ENCODE data around the gene PABPN1. TPM values are rescaled to one million over a fixed set of nuclear protein-coding genes. Genes with fewer than 3 reads are reported as not detected.

The PABPN1 gene
- total and polyA plus RNA-seq, 2 of the 13 experiments (the other 11 are each of a cell fraction or from before 2014, with no cell fraction given): 233 to 524 TPM

DNA sequence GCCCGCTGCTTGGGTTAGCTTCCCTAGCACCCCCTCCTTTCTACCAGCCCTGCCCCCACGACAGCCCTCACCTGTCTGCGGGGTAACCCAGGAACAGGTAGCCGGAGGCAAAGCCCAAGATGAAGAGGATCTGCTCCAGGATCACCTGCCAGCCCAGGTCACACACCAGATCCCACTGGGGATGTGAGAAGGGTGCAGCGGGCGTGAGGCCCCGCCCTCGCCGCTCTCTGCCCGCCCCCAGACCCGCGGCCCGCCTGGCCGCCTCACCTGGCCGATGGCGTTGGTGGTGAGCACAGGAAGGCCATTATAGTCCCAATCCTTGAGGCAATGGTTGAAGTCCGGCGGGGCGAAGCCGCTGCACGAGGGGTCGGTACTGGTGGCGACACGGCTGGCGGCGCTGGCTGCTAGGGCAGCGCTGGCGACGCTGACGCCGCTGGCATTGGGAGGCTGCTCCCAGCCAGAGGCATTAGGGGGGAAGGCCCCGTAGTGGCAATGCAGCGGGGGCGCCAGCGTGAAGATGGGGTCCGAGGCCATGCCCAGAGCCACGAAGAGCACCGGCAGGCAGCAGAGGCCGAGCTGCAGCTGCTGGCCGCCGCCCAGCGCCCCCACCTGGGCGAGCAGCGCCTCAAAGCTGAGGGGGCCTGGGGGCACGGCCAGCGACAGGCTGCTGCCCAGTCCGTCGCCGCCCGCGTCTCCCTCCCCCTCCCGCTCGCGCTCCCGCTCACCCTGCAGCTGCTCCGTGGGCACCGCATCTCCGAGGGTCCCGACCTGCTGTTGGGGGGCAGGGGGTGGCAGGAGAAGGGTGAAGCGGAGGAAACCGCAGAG is 30.6 kb downstream of the PABPN1 start (continued):
- TF ChIP-seq ATF7-NPFF (CRISPR knock-in tag; IDR thresholded peaks at IDR 0.05; ENCODE audit: low read depth) (0 out of 2 replicates have a peak, but pooled peaks have one; percentile 35), NFIB (CRISPR knock-in tag; IDR thresholded peaks at IDR 0.05; ENCODE audit: borderline replicate concordance) (0 out of 2 replicates have a peak, but pooled peaks have one; percentile 87), ZNF761 (CRISPR knock-in tag; conservative IDR thresholded peaks at IDR 0.05) (no peak), RXRA (CRISPR knock-in tag; IDR thresholded peaks at IDR 0.05) (peak; percentile 11; the same call in 1 of the 2 replicates), ZBTB1 (CRISPR knock-in tag; IDR thresholded peaks at IDR 0.05; ENCODE audit: borderline replicate concordance) (no peak), SMAD3 (CRISPR knock-in tag; IDR thresholded peaks at IDR 0.05) (no peak), SRSF1 (optimal IDR thresholded peaks at IDR 0.05; ENCODE audit: low read depth, low read length) (peak; percentile 36), ZNF552 (CRISPR knock-in tag; IDR thresholded peaks at IDR 0.05; ENCODE audit: borderline replicate concordance) (peak; percentile 51; the same call in 1 of the 2 replicates), ZNF230 (CRISPR knock-in tag; IDR thresholded peaks at IDR 0.05) (no peak), CBX1 (IDR thresholded peaks at IDR 0.05; ENCODE audit: low read depth) (no peak), ZNF563 (CRISPR knock-in tag; IDR thresholded peaks at IDR 0.05) (no peak)
- TF ChIP-seq, protein P1, sequence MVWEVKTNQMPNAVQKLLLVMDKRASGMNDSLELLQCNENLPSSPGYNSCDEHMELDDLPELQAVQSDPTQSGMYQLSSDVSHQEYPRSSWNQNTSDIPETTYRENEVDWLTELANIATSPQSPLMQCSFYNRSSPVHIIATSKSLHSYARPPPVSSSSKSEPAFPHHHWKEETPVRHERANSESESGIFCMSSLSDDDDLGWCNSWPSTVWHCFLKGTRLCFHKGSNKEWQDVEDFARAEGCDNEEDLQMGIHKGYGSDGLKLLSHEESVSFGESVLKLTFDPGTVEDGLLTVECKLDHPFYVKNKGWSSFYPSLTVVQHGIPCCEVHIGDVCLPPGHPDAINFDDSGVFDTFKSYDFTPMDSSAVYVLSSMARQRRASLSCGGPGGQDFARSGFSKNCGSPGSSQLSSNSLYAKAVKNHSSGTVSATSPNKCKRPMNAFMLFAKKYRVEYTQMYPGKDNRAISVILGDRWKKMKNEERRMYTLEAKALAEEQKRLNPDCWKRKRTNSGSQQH (CRISPR knock-in tag; IDR thresholded peaks at IDR 0.05; ENCODE audit: low read depth): no peak
- TF ChIP-seq, protein P2, sequence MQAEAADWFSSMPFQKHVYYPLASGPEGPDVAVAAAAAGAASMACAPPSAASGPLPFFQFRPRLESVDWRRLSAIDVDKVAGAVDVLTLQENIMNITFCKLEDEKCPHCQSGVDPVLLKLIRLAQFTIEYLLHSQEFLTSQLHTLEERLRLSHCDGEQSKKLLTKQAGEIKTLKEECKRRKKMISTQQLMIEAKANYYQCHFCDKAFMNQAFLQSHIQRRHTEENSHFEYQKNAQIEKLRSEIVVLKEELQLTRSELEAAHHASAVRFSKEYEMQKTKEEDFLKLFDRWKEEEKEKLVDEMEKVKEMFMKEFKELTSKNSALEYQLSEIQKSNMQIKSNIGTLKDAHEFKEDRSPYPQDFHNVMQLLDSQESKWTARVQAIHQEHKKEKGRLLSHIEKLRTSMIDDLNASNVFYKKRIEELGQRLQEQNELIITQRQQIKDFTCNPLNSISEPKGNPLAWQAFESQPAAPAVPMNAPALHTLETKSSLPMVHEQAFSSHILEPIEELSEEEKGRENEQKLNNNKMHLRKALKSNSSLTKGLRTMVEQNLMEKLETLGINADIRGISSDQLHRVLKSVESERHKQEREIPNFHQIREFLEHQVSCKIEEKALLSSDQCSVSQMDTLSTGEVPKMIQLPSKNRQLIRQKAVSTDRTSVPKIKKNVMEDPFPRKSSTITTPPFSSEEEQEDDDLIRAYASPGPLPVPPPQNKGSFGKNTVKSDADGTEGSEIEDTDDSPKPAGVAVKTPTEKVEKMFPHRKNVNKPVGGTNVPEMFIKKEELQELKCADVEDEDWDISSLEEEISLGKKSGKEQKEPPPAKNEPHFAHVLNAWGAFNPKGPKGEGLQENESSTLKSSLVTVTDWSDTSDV (CRISPR knock-in tag; IDR thresholded peaks at IDR 0.05): 0 out of 2 replicates have a peak, but pooled peaks have one; percentile 14
- TF ChIP-seq, protein P3, sequence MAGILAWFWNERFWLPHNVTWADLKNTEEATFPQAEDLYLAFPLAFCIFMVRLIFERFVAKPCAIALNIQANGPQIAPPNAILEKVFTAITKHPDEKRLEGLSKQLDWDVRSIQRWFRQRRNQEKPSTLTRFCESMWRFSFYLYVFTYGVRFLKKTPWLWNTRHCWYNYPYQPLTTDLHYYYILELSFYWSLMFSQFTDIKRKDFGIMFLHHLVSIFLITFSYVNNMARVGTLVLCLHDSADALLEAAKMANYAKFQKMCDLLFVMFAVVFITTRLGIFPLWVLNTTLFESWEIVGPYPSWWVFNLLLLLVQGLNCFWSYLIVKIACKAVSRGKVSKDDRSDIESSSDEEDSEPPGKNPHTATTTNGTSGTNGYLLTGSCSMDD (CRISPR knock-in tag; IDR thresholded peaks at IDR 0.05): 0 out of 2 replicates have a peak, but pooled peaks have one; percentile 16
- TF ChIP-seq, protein P4, sequence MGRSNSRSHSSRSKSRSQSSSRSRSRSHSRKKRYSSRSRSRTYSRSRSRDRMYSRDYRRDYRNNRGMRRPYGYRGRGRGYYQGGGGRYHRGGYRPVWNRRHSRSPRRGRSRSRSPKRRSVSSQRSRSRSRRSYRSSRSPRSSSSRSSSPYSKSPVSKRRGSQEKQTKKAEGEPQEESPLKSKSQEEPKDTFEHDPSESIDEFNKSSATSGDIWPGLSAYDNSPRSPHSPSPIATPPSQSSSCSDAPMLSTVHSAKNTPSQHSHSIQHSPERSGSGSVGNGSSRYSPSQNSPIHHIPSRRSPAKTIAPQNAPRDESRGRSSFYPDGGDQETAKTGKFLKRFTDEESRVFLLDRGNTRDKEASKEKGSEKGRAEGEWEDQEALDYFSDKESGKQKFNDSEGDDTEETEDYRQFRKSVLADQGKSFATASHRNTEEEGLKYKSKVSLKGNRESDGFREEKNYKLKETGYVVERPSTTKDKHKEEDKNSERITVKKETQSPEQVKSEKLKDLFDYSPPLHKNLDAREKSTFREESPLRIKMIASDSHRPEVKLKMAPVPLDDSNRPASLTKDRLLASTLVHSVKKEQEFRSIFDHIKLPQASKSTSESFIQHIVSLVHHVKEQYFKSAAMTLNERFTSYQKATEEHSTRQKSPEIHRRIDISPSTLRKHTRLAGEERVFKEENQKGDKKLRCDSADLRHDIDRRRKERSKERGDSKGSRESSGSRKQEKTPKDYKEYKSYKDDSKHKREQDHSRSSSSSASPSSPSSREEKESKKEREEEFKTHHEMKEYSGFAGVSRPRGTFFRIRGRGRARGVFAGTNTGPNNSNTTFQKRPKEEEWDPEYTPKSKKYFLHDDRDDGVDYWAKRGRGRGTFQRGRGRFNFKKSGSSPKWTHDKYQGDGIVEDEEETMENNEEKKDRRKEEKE (IDR thresholded peaks at IDR 0.05): no peak
- TF ChIP-seq, protein P5, sequence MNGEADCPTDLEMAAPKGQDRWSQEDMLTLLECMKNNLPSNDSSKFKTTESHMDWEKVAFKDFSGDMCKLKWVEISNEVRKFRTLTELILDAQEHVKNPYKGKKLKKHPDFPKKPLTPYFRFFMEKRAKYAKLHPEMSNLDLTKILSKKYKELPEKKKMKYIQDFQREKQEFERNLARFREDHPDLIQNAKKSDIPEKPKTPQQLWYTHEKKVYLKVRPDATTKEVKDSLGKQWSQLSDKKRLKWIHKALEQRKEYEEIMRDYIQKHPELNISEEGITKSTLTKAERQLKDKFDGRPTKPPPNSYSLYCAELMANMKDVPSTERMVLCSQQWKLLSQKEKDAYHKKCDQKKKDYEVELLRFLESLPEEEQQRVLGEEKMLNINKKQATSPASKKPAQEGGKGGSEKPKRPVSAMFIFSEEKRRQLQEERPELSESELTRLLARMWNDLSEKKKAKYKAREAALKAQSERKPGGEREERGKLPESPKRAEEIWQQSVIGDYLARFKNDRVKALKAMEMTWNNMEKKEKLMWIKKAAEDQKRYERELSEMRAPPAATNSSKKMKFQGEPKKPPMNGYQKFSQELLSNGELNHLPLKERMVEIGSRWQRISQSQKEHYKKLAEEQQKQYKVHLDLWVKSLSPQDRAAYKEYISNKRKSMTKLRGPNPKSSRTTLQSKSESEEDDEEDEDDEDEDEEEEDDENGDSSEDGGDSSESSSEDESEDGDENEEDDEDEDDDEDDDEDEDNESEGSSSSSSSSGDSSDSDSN (CRISPR knock-in tag; IDR thresholded peaks at IDR 0.05): no peak
